SK-N-SH treated with all-trans-retinoic acid at 6 μM for 48 hours (cell line): Measurements from ENCODE around the gene FARP1.
A peak's percentile ranks its signal among the peaks of the same experiment; 100 is the strongest.

Experiments
- ATAC-seq: fragments of 200-7000 bp; cut with Tn5 transposase; 3 replicates; pipeline ENCODE4 v1.9.1; 2020; ENCODE audit warnings: mild to moderate bottlenecking, moderate library complexity
- ARNTL ChIP-seq: fragments of 450-650 bp; formaldehyde crosslinking; IDR thresholded peaks from 2 replicates; pipeline ENCODE4 v1.5.0; 2020; ENCODE audit warnings: low read depth, mild to moderate bottlenecking, moderate library complexity, borderline replicate concordance
- BACH2 ChIP-seq: fragments of 250-450 bp; sonication (Bioruptor Pico); IDR thresholded peaks from 2 replicates; pipeline ENCODE4 v1.9.0; 2021; ENCODE audit warnings: mild to moderate bottlenecking, borderline replicate concordance
- CREB5 ChIP-seq: fragments of 250-450 bp; sonication (Bioruptor Pico); IDR thresholded peaks from 2 replicates; pipeline ENCODE4 v1.5.1; 2020; ENCODE audit warnings: low read depth, mild to moderate bottlenecking, moderate library complexity
- CSDC2 ChIP-seq: fragments of 250-450 bp; sonication (Bioruptor Pico); IDR thresholded peaks from 2 replicates; pipeline ENCODE4 v1.5.0; 2020; ENCODE audit warnings: mild to moderate bottlenecking, moderate library complexity
- CSRNP3 ChIP-seq: fragments of 250-450 bp; sonication (Bioruptor Pico); IDR thresholded peaks from 2 replicates; pipeline ENCODE4 v1.5.1; 2021; ENCODE audit warnings: mild to moderate bottlenecking, moderate library complexity
- ESRRG ChIP-seq: fragments of 250-450 bp; sonication (Bioruptor Pico); IDR thresholded peaks from 2 replicates; pipeline ENCODE4 v1.6.1; 2021; ENCODE audit warnings: mild to moderate bottlenecking
- GLIS3 ChIP-seq: fragments of 250-450 bp; sonication (Bioruptor Pico); IDR thresholded peaks from 2 replicates; pipeline ENCODE4 v1.5.0; 2020; ENCODE audit warnings: mild to moderate bottlenecking, moderate library complexity
- ISL1 ChIP-seq: fragments of 250-450 bp; sonication (Bioruptor Pico); IDR thresholded peaks from 2 replicates; pipeline ENCODE4 v2.1.2; 2022; ENCODE audit warnings: mild to moderate bottlenecking, moderate library complexity
- OSR1 ChIP-seq: fragments of 250-450 bp; sonication (Bioruptor Pico); IDR thresholded peaks from 2 replicates; pipeline ENCODE4 v1.8.0; 2022; ENCODE audit warnings: moderate library complexity, mild to moderate bottlenecking, inconsistent platforms
- PATZ1 ChIP-seq: fragments of 250-450 bp; sonication (Bioruptor Pico); IDR thresholded peaks from 2 replicates; pipeline ENCODE4 v1.8.0; 2020; ENCODE audit warnings: mild to moderate bottlenecking, moderate library complexity, borderline replicate concordance
- POU6F1 ChIP-seq: fragments of 250-450 bp; sonication (Bioruptor Pico); IDR thresholded peaks from 2 replicates; pipeline ENCODE4 v1.8.0; 2021; ENCODE audit warnings: low read depth, mild to moderate bottlenecking, moderate library complexity, borderline replicate concordance
- PPARA ChIP-seq: fragments of 250-450 bp; sonication (Bioruptor Pico); IDR thresholded peaks from 2 replicates; pipeline ENCODE4 v1.5.0; 2020; ENCODE audit warnings: mild to moderate bottlenecking, borderline replicate concordance
- RARB ChIP-seq: fragments of 250-450 bp; sonication (Bioruptor Pico); IDR thresholded peaks from 2 replicates; pipeline ENCODE4 v1.8.0; 2021; ENCODE audit warnings: mild to moderate bottlenecking, moderate library complexity
- SNAI2 ChIP-seq: fragments of 250-450 bp; sonication (Bioruptor Pico); IDR thresholded peaks from 2 replicates; pipeline ENCODE4 v1.5.0; 2020; ENCODE audit warnings: mild to moderate bottlenecking, moderate library complexity
- TSHZ2 ChIP-seq: fragments of 250-450 bp; sonication (Bioruptor Pico); IDR thresholded peaks from 2 replicates; pipeline ENCODE4 v1.5.0; 2020; ENCODE audit warnings: mild to moderate bottlenecking, moderate library complexity
- ZC3H10 ChIP-seq: fragments of 250-450 bp; sonication (Bioruptor Pico); IDR thresholded peaks from 2 replicates; pipeline ENCODE4 v1.5.1; 2021; ENCODE audit warnings: mild to moderate bottlenecking, moderate library complexity
- ZFP3 ChIP-seq: fragments of 250-450 bp; sonication (Bioruptor Pico); IDR thresholded peaks from 2 replicates; pipeline ENCODE4 v1.5.0; 2020; ENCODE audit warnings: mild to moderate bottlenecking, moderate library complexity
- ZFP30 ChIP-seq: fragments of 450-650 bp; formaldehyde crosslinking; IDR thresholded peaks from 2 replicates; pipeline ENCODE4 v1.5.0; 2022; ENCODE audit warnings: mild to moderate bottlenecking, moderate library complexity
- ZNF565 ChIP-seq: fragments of 450-650 bp; formaldehyde crosslinking; conservative IDR thresholded peaks from 2 replicates; pipeline ENCODE4 v1.5.0; 2020; ENCODE audit warnings: low read depth, mild to moderate bottlenecking, moderate library complexity
- ZNF70 ChIP-seq: fragments of 450-650 bp; formaldehyde crosslinking; IDR thresholded peaks from 2 replicates; pipeline ENCODE4 v1.5.0; 2020; ENCODE audit warnings: mild to moderate bottlenecking, moderate library complexity
- ZNF8 ChIP-seq: fragments of 450-650 bp; formaldehyde crosslinking; IDR thresholded peaks from 2 replicates; pipeline ENCODE4 v1.5.0; 2020; ENCODE audit warnings: mild to moderate bottlenecking, moderate library complexity

The FARP1 gene

GRCh38 chr13:98108341-98108740, 34.6 kb upstream of the FARP1 start:
- ATAC-seq, result peak; percentile 26; the same call in 2 of the 3 replicates
- no peak for TF ChIP-seq ZNF8 (CRISPR knock-in tag)
- no peak for TF ChIP-seq ESRRG (CRISPR knock-in tag)
- no peak for TF ChIP-seq TSHZ2
- no peak for TF ChIP-seq PATZ1 (CRISPR knock-in tag)
- no peak for TF ChIP-seq GLIS3 (CRISPR knock-in tag)
- no peak for TF ChIP-seq ZNF565 (CRISPR knock-in tag)
- no peak for TF ChIP-seq SNAI2 (CRISPR knock-in tag)
- no peak for TF ChIP-seq CSRNP3 (CRISPR knock-in tag)
- TF ChIP-seq OSR1 (CRISPR knock-in tag), result no peak
- no peak for TF ChIP-seq ZNF70 (CRISPR knock-in tag)
- no peak for TF ChIP-seq ZC3H10 (CRISPR knock-in tag)
- no peak for TF ChIP-seq CSDC2
- no peak for TF ChIP-seq PPARA (CRISPR knock-in tag)
- TF ChIP-seq ISL1, result no peak
- TF ChIP-seq ARNTL (CRISPR knock-in tag), result no peak
- no peak for TF ChIP-seq RARB (CRISPR knock-in tag)
- no peak for TF ChIP-seq ZFP3 (CRISPR knock-in tag)
- TF ChIP-seq CREB5 (CRISPR knock-in tag), result no peak
- TF ChIP-seq, all 23 proteins: peak for 0

- TF ChIP-seq ZNF565 (CRISPR knock-in tag) (no peak), BACH2 (CRISPR knock-in tag) (no peak), POU6F1 (CRISPR knock-in tag) (no peak), ZNF70 (CRISPR knock-in tag) (no peak), SNAI2 (CRISPR knock-in tag) (no peak), GLIS3 (CRISPR knock-in tag) (no peak)
- TF ChIP-seq, all 23 proteins: peak for 0
- no peak for ATAC-seq
These were observed 33.6 kb upstream of the FARP1 start for GRCh38 chr13:98109226-98109853.

GRCh38 chr13:98110749-98111148, 32.1 kb upstream of the FARP1 start:
- TF ChIP-seq SNAI2 (CRISPR knock-in tag) (no peak), ARNTL (CRISPR knock-in tag) (no peak), ZFP30 (CRISPR knock-in tag) (no peak), ZC3H10 (CRISPR knock-in tag) (no peak), ZNF70 (CRISPR knock-in tag) (no peak), PPARA (CRISPR knock-in tag) (no peak), CSDC2 (no peak), TSHZ2 (no peak), PATZ1 (CRISPR knock-in tag) (no peak), GLIS3 (CRISPR knock-in tag) (no peak)
- no peak for ATAC-seq
